ENCODE results near the gene ARL13B.

DNA sequence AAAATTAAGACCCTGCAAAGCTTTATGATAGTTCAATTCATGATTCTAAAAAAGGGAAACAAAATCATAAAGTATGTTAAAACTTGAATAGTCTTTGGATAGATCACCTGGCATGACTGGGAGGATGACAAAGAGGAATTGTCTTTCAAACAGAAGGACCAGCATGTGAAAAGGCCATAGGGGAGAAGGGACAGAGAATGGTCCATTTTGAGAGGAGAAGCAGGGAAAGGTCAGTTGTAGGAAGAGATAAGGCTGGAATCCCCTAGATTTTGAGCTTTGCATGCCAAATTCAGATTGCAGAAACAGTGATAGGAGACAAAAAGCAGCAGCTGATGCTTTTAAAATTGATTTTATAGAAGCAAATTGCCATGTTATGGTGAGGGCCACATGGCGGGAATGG lies 18.9 kb upstream of the ARL13B start:
- TF ChIP-seq CTCF (IDR thresholded peaks at IDR 0.05) (no peak), POLR2A (IDR thresholded peaks at IDR 0.05) (no peak)

All from uterus (tissue), 2 donors.